Measurements from ENCODE around the gene FABP3. TPM values are rescaled to one million over a fixed set of nuclear protein-coding genes. Genes with fewer than 3 reads are reported as not detected.

Gene FABP3
- total and polyA plus RNA-seq, 10 of the 15 experiments (the other 5 are each of a cell fraction or from before 2014, with no cell fraction given), result 0.36 to 1.2 (median 0.67) TPM; not detected in 2

DNA sequence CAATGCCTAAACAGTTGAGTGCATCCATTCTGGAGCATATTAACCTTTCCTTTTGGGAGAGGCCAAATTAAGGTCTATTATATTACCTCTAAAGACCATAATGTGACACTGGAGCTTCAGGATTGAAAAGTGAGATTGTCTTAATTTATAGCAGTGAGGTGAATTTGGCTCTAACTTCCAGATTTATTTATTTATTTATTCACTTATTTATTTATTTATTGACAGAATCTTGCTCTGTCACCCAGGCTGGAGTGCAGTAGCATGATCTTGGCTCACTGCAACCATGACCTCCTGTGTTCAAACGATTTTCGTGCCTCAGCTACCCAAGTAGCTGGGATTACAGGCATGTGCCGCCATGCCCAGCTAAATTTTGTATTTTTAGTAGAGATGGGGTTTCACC is 57.0 kb downstream of the FABP3 start:
- POLR2A ChIA-PET, result no interaction called here
- in situ Hi-C loops (cut with MboI), result no loop called here
- BruUV-seq (replicated peaks), result no TSS peak

More for the DNA sequence above, 57.0 kb downstream of the FABP3 start:
- H3K4me1 ChIP-seq (ENCODE audit: control insufficient read depth, insufficient read depth, low read length), result no peaks in the 10 kb centered on the region
- no peaks in the 10 kb centered on the region for H4K20me1 ChIP-seq (ENCODE audit: control insufficient read depth, insufficient read depth)
- ChIA-PET SMC1A (ENCODE audit: uncharacterized antibody, unreplicated experiment) (interaction anchor here (1.2 kb wide), 1 partner anchor 19 kb away, joined by 4 read pairs; the partner anchor contains the start of genes SNRNP40 and ZCCHC17), RAD21 (ENCODE audit: unreplicated experiment) (no interaction called here), CTCF (no interaction called here)
- no peak overlapping the region for H3K4me2 ChIP-seq (ENCODE audit: control insufficient read depth, insufficient read depth)
- H3K4me3 ChIP-seq, result no peak overlapping the region
- FAIRE-seq (no peak), ATAC-seq (no peak), DNase-seq (ENCODE audit: low read depth, low spot score) (no peak)
- no peak for TF ChIP-seq WRNIP1 (IDR thresholded peaks at IDR 0.05; ENCODE audit: borderline replicate concordance, low read depth, low read length)
- TF ChIP-seq SP1 (IDR thresholded peaks at IDR 0.05; ENCODE audit: low read depth, low read length), result no peak
- TF ChIP-seq PAX5 (IDR thresholded peaks at IDR 0.05; ENCODE audit: borderline replicate concordance, low read depth, low read length), result no peak
- no peak for TF ChIP-seq DPF2 (IDR thresholded peaks at IDR 0.05)
- TF ChIP-seq JUNB (IDR thresholded peaks at IDR 0.05), result no peak
- TF ChIP-seq SMAD5 (IDR thresholded peaks at IDR 0.05; ENCODE audit: low read depth), result no peak
- TF ChIP-seq BHLHE40 (IDR thresholded peaks at IDR 0.05; ENCODE audit: borderline replicate concordance in 1 of 2, low read depth in 2 of 2, low read length in 1 of 2), result no peak
- no peak for TF ChIP-seq CEBPB (IDR thresholded peaks at IDR 0.05; ENCODE audit: borderline replicate concordance in 1 of 2, low read depth in 2 of 2, low read length in 2 of 2)
- TF ChIP-seq TCF3 (IDR thresholded peaks at IDR 0.05; ENCODE audit: borderline replicate concordance, insufficient read depth, low read depth, low read length), result no peak
- TF ChIP-seq TARDBP (IDR thresholded peaks at IDR 0.05; ENCODE audit: borderline replicate concordance), result no peak
- TF ChIP-seq NR2F1 (conservative IDR thresholded peaks at IDR 0.05), result no peak
- no peak for TF ChIP-seq RUNX3 (IDR thresholded peaks at IDR 0.05; ENCODE audit: low read length)
- TF ChIP-seq LARP7 (IDR thresholded peaks at IDR 0.05), result no peak
- no peak for TF ChIP-seq FOXM1 (IDR thresholded peaks at IDR 0.05; ENCODE audit: low read depth, low read length)
- no peak for TF ChIP-seq ZNF384 (IDR thresholded peaks at IDR 0.05; ENCODE audit: borderline replicate concordance, low read depth, low read length)
- TF ChIP-seq NR2C2 (IDR thresholded peaks at IDR 0.05; ENCODE audit: borderline replicate concordance, control insufficient read depth, insufficient read length, low read depth), result no peak
- no peak for TF ChIP-seq KDM1A (IDR thresholded peaks at IDR 0.05; ENCODE audit: borderline replicate concordance)
- TF ChIP-seq, protein P1, sequence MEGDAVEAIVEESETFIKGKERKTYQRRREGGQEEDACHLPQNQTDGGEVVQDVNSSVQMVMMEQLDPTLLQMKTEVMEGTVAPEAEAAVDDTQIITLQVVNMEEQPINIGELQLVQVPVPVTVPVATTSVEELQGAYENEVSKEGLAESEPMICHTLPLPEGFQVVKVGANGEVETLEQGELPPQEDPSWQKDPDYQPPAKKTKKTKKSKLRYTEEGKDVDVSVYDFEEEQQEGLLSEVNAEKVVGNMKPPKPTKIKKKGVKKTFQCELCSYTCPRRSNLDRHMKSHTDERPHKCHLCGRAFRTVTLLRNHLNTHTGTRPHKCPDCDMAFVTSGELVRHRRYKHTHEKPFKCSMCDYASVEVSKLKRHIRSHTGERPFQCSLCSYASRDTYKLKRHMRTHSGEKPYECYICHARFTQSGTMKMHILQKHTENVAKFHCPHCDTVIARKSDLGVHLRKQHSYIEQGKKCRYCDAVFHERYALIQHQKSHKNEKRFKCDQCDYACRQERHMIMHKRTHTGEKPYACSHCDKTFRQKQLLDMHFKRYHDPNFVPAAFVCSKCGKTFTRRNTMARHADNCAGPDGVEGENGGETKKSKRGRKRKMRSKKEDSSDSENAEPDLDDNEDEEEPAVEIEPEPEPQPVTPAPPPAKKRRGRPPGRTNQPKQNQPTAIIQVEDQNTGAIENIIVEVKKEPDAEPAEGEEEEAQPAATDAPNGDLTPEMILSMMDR (IDR thresholded peaks at IDR 0.05 in 2 of 3, conservative IDR thresholded peaks at IDR 0.05 in 1 of 3; ENCODE audit: control insufficient read depth in 2 of 3, extremely low read depth in 1 of 3, insufficient read depth in 1 of 3, low read depth in 3 of 3, low read length in 3 of 3), result no peak
- no peak for TF ChIP-seq STAT1 (conservative IDR thresholded peaks at IDR 0.05)
- no peak for TF ChIP-seq ZNF622 (IDR thresholded peaks at IDR 0.05)
- intact Hi-C loops (cut with micrococcal nuclease; ENCODE audit: unreplicated experiment), result no loop called here
- no peaks in the 10 kb centered on the region for H3K79me2 ChIP-seq (ENCODE audit: control insufficient read depth, insufficient read depth, low read length)
- H3K27me3 ChIP-seq (replicated peaks in 1 of 2; ENCODE audit: control insufficient read depth in 2 of 2, insufficient read depth in 2 of 2, low read length in 1 of 2), result no peaks in the 10 kb centered on the region
- WGBS (ENCODE audit: insufficient coverage, insufficient replicate concordance, low lambda C conversion rate, missing lambda C conversion rate), result 93% methylated on average over 3 of the region's 3 CpGs
- peaks cover 0 to 11% of the 10 kb centered on the region in 2 experiments; a peak in 1 of 4 replicates for H3K36me3 ChIP-seq (ENCODE audit: control insufficient read depth in 2 of 2, insufficient read depth in 2 of 2, low read length in 1 of 2)
- H3K9me3 ChIP-seq (replicated peaks; ENCODE audit: control insufficient read depth, insufficient read depth, low read length), result no peaks in the 10 kb centered on the region
- no peak overlapping the region for H2AFZ ChIP-seq (ENCODE audit: control insufficient read depth, low read depth, low read length)
- no peak overlapping the region for H3K27ac ChIP-seq (ENCODE audit: control insufficient read depth, insufficient read depth)
- no peak overlapping the region for H3K9ac ChIP-seq (ENCODE audit: control insufficient read depth, insufficient read depth, low read length)

Data from GM12878 (cell line).